Lung (tissue), 12 donors: ENCODE measurements around the gene RPL13. TPM values are rescaled to one million over a fixed set of nuclear protein-coding genes. Genes with fewer than 3 reads are reported as not detected.

Experiments
- ATAC-seq: fragments of 200-7000 bp; cut with Tn5 transposase; one replicate; pipeline ENCODE4 v1.9.1; 2020; ENCODE audit warnings: moderate number of reproducible peaks; ENCODE audit not compliant: insufficient read depth, low FRiP score
- DNase-seq, 3 donors: peaks; one replicate each; pipeline ENCODE4 v3.0.0-alpha.2; 2013 to 2017
- H3K27ac ChIP-seq, 2 donors: one replicate each; pipeline ENCODE4 v1.5.1; 2013; ENCODE audit warnings: mild to moderate bottlenecking in 2 of 2, moderate library complexity in 2 of 2, control low read depth in 1 of 2, inconsistent platforms in 1 of 2, low read depth in 1 of 2, low read length in 1 of 2
- H3K27me3 ChIP-seq, 3 donors: one replicate each; pipeline ENCODE4 v1.5.1; 2013; ENCODE audit warnings: low read length in 2 of 3; ENCODE audit not compliant: control insufficient read depth in 3 of 3, insufficient read depth in 3 of 3
- H3K36me3 ChIP-seq, 4 donors: one replicate each; pipeline ENCODE4 v1.5.1; 2013; ENCODE audit warnings: low read length in 4 of 4, mild to moderate bottlenecking in 1 of 4, moderate library complexity in 1 of 4; ENCODE audit not compliant: control insufficient read depth in 4 of 4, insufficient read depth in 4 of 4
- H3K4me1 ChIP-seq, 5 donors: one replicate each; pipeline ENCODE4 v1.5.1; 2013; ENCODE audit warnings: low read length in 5 of 5, mild to moderate bottlenecking in 2 of 5, moderate library complexity in 1 of 5; ENCODE audit not compliant: control insufficient read depth in 5 of 5, insufficient read depth in 5 of 5
- H3K4me3 ChIP-seq: one replicate; pipeline ENCODE4 v1.5.1; 2013; ENCODE audit warnings: mild to moderate bottlenecking, control low read depth, moderate library complexity
- H3K9ac ChIP-seq, 2 donors: one replicate each; pipeline ENCODE4 v1.5.1; 2013; ENCODE audit warnings: low read length in 2 of 2, control low read depth in 1 of 2; ENCODE audit not compliant: insufficient read depth in 1 of 2
- H3K9me3 ChIP-seq, 4 donors: one replicate each; pipeline ENCODE4 v1.5.1; 2013; ENCODE audit warnings: low read length in 3 of 4, mild to moderate bottlenecking in 1 of 4, moderate library complexity in 1 of 4; ENCODE audit not compliant: control insufficient read depth in 4 of 4, insufficient read depth in 3 of 4
- WGBS, 2 donors: extraction: QIAGEN DNeasy Blood & Tissue Kit; methylation state at CpG; one replicate each; pipeline ENCODE4 v1.1.7; 2013; 5-methylcytosine and 5-hydroxymethylcytosine counted together
- polyA plus RNA-seq, 2 donors: library from polyadenylated mRNA; stranded (reverse); fragments of 200-250 nt; gene quantifications; one replicate each; pipeline ENCODE4 v1.2.1, GENCODE V29; 2013
- total RNA-seq, 2 donors: library from RNA; depleted of rRNA in 1 of 2; stranded (reverse); fragments of >200 nt in 1 of 2; gene quantifications; one replicate each; pipeline ENCODE4 v1.2.1, GENCODE V29; 2014 to 2021
- TF ChIP-seq, protein P1 (sequence below): IDR thresholded peaks from 2 replicates; pipeline ENCODE4 v1.5.1; 2012; ENCODE audit warnings: mild to moderate bottlenecking; ENCODE audit errors: control extremely low read depth, extremely low read depth
- donor health status: control.
- donor health status: control.
- donor health status: Bipolar disorder and iron deficiency.
- donor health status: healthy.
- donor health status: DM: yes; HTN: yes; CAD: no.

Gene RPL13
- total and polyA plus RNA-seq, 4 donors: 1,905 to 7,821 (median 4,043) TPM

DNA sequence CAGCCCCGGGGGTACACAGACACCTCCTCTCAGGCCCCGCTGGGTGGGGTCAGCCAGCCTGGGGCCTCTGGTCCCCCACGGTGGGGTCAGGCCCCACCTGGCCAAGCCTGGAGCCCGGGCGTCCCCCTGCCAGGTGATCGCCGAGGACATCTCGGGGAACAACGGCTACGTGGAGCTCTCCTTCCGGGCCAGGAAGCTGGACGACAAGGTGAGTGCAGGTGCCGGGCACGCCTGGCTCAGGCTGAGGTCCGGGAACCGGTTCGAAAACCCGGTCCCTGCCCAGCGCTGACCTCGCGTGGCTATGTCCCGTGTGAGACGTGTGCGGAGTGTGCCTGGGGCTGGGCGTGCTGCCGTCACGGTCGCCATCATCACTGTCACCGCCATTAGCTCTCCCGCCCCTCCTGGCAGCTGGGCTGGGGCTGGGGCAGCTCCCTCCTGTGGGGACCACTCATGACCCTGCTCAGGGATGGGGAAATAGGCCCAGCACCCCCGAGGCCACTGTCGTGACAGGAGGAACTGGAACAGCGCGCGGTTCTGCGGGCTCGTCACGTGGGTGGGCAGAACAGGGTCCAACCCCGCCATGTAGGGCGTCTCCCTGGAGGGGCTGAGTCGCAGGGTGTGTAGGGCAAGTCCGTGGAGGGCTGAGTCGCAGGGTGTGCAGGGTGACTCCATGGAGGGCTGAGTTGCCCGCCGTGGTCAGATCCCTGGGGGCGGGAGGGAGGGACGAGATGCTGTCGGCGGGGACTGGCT lies 23.6 kb downstream of the RPL13 start:
- ATAC-seq: no peak

DNA sequence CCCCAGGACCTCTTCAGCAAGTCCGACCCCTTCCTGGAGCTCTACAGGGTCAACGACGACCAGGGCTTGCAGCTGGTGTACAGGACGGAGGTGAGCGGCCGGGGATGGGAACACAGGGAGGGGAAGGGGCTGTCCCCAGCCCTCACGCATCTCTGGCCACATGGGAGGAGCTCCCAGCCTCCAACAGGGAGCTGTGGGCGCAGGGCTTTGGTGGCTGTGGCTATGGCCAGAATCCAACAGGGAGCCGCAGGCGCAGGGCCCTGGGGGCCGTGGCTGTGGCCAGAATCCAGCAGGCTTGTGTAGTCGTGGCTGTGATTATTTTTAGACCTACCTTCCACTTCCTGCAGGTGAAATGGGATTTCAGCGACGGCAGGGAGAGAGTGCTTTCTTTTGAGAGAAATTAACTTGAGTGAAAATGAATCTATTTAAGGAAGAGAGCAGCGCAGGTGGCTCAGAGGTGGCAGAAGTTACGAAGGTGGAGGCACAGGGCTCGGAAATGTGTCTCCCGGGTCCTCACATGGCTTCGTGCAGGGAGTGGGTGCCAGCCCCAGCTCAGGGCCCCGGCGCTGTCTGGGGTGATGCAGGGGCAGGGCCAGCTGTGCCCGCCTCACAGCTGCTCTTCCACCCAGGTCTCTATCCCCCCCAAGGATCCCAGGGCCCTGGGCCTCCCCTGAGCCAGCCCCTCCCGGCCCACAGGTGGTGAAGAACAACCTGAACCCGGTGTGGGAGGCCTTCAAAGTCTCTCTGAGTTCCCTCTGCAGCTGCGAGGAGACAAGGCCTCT lies 24.5 kb downstream of the RPL13 start:
- no peak overlapping the region for H3K27ac ChIP-seq
- no peaks in the 10 kb centered on the region for H3K9me3 ChIP-seq

More for the DNA sequence above, 23.6 kb downstream of the RPL13 start:
- WGBS, 2 donors: 94 to 95% methylated on average over 49 of the region's 49 CpGs
- no peak overlapping the region for H3K9ac ChIP-seq
- H3K36me3 ChIP-seq: no peaks in the 10 kb centered on the region
- H3K4me1 ChIP-seq: peaks cover 0 to 6% (median 0%) of the 10 kb centered on the region in 5 donors
- no peak overlapping the region for H3K27ac ChIP-seq
- no peak overlapping the region for H3K4me3 ChIP-seq
- no peak for DNase-seq
- peaks cover 0 to 2% (median 0%) of the 10 kb centered on the region in 3 donors for H3K27me3 ChIP-seq
- TF ChIP-seq, protein P1, sequence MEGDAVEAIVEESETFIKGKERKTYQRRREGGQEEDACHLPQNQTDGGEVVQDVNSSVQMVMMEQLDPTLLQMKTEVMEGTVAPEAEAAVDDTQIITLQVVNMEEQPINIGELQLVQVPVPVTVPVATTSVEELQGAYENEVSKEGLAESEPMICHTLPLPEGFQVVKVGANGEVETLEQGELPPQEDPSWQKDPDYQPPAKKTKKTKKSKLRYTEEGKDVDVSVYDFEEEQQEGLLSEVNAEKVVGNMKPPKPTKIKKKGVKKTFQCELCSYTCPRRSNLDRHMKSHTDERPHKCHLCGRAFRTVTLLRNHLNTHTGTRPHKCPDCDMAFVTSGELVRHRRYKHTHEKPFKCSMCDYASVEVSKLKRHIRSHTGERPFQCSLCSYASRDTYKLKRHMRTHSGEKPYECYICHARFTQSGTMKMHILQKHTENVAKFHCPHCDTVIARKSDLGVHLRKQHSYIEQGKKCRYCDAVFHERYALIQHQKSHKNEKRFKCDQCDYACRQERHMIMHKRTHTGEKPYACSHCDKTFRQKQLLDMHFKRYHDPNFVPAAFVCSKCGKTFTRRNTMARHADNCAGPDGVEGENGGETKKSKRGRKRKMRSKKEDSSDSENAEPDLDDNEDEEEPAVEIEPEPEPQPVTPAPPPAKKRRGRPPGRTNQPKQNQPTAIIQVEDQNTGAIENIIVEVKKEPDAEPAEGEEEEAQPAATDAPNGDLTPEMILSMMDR: no peak
- no peaks in the 10 kb centered on the region for H3K9me3 ChIP-seq

DNA sequence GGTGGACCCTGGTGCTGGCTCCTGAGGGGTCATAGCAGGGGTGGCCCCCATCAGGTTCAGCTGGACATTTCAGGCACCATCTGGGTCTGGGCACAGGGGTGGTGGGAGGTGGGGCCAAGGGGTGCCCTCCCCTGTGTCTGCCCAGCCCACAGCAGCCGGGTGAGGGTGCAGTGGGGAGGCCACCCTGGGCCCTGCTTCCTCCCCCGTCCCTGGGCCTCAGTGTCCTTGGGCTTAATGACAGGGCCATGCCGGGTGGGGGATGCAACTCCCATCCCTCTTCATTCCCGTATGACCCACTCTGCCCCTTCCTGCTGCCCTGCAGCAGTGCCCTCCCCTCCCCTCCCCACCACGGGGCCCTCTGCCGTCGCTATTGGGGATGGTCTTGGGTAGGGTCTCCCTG lies 25.7 kb downstream of the RPL13 start:
- WGBS, 2 donors: 83 to 85% methylated on average over 7 of the region's 7 CpGs
- ATAC-seq (no peak), DNase-seq (no peak)
- H3K36me3 ChIP-seq: no peaks in the 10 kb centered on the region
- no peak overlapping the region for H3K9ac ChIP-seq
- no peaks in the 10 kb centered on the region for H3K9me3 ChIP-seq
- H3K4me3 ChIP-seq: no peak overlapping the region
- H3K27ac ChIP-seq: no peak overlapping the region
- TF ChIP-seq, protein P1: no peak
- H3K4me1 ChIP-seq: peaks cover 0 to 6% (median 0%) of the 10 kb centered on the region in 5 donors
- H3K27me3 ChIP-seq: peaks cover 0 to 2% (median 0%) of the 10 kb centered on the region in 3 donors

More for the DNA sequence above, 24.5 kb downstream of the RPL13 start:
- Histone ChIP-seq H3K9ac (no peak overlapping the region), H3K36me3 (no peaks in the 10 kb centered on the region), H3K4me3 (no peak overlapping the region), H3K4me1 (peaks cover 0 to 6% (median 0%) of the 10 kb centered on the region in 5 donors), H3K27me3 (peaks cover 0 to 2% (median 0%) of the 10 kb centered on the region in 3 donors)
- TF ChIP-seq, protein P1: no peak
- no peak for ATAC-seq
- WGBS, 2 donors: 75 to 79% methylated on average over 25 of the region's 25 CpGs
- DNase-seq: no peak
